Stimulated activated CD8-positive, alpha-beta memory T cell treated with anti-CD3 and anti-CD28 coated beads, Interleukin-2, amount 100 ng/mL, for 1 hour (primary cell): Measurements from ENCODE around the gene FTCD.

ENCODE experiments used
- DNase-seq, 2 donors: peaks; one replicate each; pipeline ENCODE4 v3.0.0-alpha.2; 2020; ENCODE audit warnings: low read depth in 2 of 2

The FTCD gene

GRCh38 chr21:46093668-46094400, 61.5 kb downstream of the FTCD start:
- DNase-seq: no peak

- DNase-seq: no peak
These were observed 62.3 kb downstream of the FTCD start for GRCh38 chr21:46092811-46093667.

- no peak for DNase-seq
These were observed 63.2 kb downstream of the FTCD start for GRCh38 chr21:46092026-46092764.

- no peak for DNase-seq
These were observed 63.8 kb downstream of the FTCD start for GRCh38 chr21:46091631-46092025.

GRCh38 chr21:46091118-46091517, 64.3 kb downstream of the FTCD start:
- no peak for DNase-seq

GRCh38 chr21:46089285-46089684, 66.1 kb downstream of the FTCD start:
- DNase-seq: no peak

GRCh38 chr21:46088189-46088588, 67.2 kb downstream of the FTCD start:
- no peak for DNase-seq

- no peak for DNase-seq
These were observed 67.7 kb downstream of the FTCD start for GRCh38 chr21:46087641-46088040.
